OCI-LY3 (cell line): ENCODE results near the gene NOC2L.

Experiments used
- H2AFZ ChIP-seq: fragments of 200-600, 300-600 bp; shearing (Covaris generic); 2 replicates; pipeline ENCODE4 v1.6.0; 2014; ENCODE audit warnings: antibody characterized with exemption, low read depth, low read length
- H3K27ac ChIP-seq: fragments of 200-600, 300-600 bp; sonication (generic); 2 replicates; pipeline ENCODE4 v1.5.1; 2014; ENCODE audit warnings: mild to moderate bottlenecking, low read length, moderate library complexity, mixed read lengths
- H3K27me3 ChIP-seq: fragments of 200-600, 300-600 bp; sonication (generic); 2 replicates; pipeline ENCODE4 v1.6.1; 2014; ENCODE audit warnings: low read depth, low read length, mixed read lengths
- H3K36me3 ChIP-seq: fragments of 200-600, 300-600 bp; sonication (generic); replicated peaks from 2 replicates; pipeline ENCODE3; 2014; ENCODE audit warnings: low read depth, low read length, mixed read lengths
- H3K4me1 ChIP-seq: fragments of 300-600, 200-600 bp; sonication (generic); 2 replicates; pipeline ENCODE4 v1.6.1; 2014; ENCODE audit warnings: low read length, mixed read lengths
- H3K4me2 ChIP-seq: fragments of 200-600, 300-600 bp; sonication (generic); 2 replicates; pipeline ENCODE4 v1.6.1; 2014; ENCODE audit warnings: low read length, mixed read lengths
- H3K4me3 ChIP-seq: fragments of 300-600, 200-600 bp; sonication (generic); 2 replicates; pipeline ENCODE4 v1.5.1; 2014; ENCODE audit warnings: antibody characterized with exemption, mild to moderate bottlenecking, low read length, moderate library complexity
- H3K79me2 ChIP-seq: fragments of 300-600, 200-600 bp; shearing (Covaris generic); 2 replicates; pipeline ENCODE4 v1.6.1; 2014; ENCODE audit warnings: mild to moderate bottlenecking, low read length, mixed read lengths
- H3K9ac ChIP-seq: fragments of 300-600, 200-600 bp; shearing (Covaris generic); 2 replicates; pipeline ENCODE4 v1.6.0; 2014; ENCODE audit warnings: mild to moderate bottlenecking, low read length, moderate library complexity
- H3K9me3 ChIP-seq: fragments of 200-600, 300-600 bp; shearing (Covaris generic); 2 replicates; pipeline ENCODE4 v1.6.1; 2014; ENCODE audit warnings: low read length, mixed read lengths; ENCODE audit not compliant: insufficient read depth
- H4K20me1 ChIP-seq: fragments of 200-600, 300-600 bp; sonication (generic); 2 replicates; pipeline ENCODE4 v1.6.1; 2016; ENCODE audit warnings: low read length, mixed read lengths; ENCODE audit not compliant: insufficient read depth
- CTCF ChIP-seq: fragments of 200-600, 300-600 bp; sonication (generic); IDR thresholded peaks from 2 replicates; pipeline ENCODE4 v1.5.1; 2014; ENCODE audit warnings: antibody characterized with exemption, low read length, low read depth
- EZH2phosphoT487 ChIP-seq: fragments of 200-600 bp; shearing (Covaris generic); IDR thresholded peaks from 2 replicates; pipeline ENCODE4 v1.6.1; 2018; ENCODE audit warnings: antibody characterized with exemption, mixed run types, low read depth

The NOC2L gene

DNA sequence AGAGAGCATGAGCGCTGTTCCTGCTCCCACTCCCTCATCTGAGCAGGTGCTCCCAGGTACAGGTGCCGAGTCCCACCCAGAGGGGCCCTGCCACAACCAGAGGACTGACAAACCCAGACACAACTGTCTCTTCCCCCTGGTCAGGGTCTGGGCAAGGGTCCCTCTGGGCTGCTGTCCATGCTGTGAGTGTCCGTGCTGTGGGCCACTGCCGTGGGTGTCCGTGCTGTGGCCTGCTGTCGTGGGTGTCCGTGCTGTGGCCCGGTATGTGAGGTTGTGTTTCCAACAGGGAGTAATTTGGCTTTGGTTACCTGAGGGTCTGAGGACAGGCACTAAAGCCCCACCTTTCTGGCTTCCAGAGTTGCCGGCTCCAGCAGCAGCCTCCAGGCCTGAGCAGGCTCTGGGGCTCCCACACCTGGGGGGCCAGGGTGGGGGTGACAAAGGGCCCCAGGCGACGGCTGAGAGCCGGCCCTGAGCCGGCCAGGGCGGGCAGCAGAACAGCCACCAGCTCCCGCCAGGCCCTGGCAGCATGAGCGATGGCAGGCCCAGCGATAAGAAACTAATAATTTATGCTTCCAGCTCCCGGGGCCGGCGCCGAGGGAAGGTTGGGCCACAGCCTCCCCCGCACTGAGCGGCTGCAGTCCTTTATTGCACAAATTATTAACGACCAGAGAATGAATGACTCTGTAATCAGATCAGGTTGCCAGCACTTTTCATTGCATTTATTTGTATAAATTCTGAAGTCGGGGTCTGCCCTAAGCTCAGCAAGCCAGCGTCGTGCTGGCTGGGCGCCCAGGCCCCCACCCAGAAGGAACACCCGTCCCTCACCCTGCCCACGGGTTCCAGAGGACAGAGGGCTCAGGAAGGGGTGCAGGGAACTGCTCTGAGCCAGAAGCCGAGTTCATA lies 42.6 kb downstream of the NOC2L start:
- Histone ChIP-seq H3K4me3 (no peak overlapping the region), H3K79me2 (no peaks in the 10 kb centered on the region), H3K4me1 (0 out of 2 replicates have a peak, but pooled peaks cover 6% of the 10 kb centered on the region), H3K27me3 (peaks cover 37% of the 10 kb centered on the region), H3K9me3 (no peaks in the 10 kb centered on the region), H4K20me1 (no peaks in the 10 kb centered on the region), H3K36me3 (no peaks in the 10 kb centered on the region), H3K4me2 (no peak overlapping the region), H2AFZ (no peak overlapping the region), H3K9ac (no peak overlapping the region), H3K27ac (no peak overlapping the region)
- no peak for TF ChIP-seq EZH2phosphoT487
- TF ChIP-seq CTCF = no peak

DNA sequence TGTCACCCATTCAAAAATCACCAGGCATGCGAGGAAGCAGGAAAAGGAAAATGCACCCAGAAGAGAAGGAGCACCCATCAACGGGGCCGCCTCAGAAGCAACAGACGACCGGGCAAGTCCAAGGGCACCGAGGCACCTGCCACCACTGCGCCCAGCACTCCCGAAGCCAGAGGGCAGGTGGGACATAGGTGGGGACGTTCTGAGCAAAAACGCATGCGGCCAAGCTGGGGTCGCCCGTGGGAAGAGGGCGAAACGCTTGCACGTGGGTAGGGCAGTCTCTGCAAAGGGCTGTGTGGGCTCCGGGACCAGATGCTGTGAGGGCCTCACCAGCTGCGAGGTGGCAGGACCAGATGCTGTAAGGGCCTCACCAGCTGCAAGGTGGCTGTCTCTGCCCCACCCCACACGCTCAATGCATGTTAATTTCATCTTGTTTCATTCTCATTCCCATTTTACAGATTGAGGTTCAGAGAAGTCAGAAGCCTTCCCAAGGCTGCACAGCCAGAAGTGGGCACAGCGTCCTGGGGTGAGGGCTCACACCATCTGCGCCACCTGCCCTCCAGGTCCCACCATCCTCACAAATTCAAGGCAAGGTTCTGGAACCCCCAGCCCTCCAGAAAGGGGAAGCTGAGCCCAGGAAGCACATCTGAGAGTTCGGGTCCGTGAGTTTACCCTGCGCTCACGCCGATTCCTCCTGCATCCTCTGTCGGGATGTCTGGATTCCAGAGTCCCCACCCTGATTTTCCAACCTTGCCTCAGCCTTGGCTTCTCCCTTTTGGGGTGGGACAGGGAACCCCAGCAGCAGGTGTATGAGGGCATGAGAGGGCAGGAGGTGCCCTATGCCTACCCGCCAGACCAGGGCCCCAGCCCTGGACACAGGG lies 43.5 kb downstream of the NOC2L start:
- H3K79me2 ChIP-seq = no peaks in the 10 kb centered on the region
- no peak overlapping the region for H3K27ac ChIP-seq
- no peaks in the 10 kb centered on the region for H3K36me3 ChIP-seq
- H3K27me3 ChIP-seq = peaks cover 34% of the 10 kb centered on the region
- no peaks in the 10 kb centered on the region for H4K20me1 ChIP-seq
- H3K9me3 ChIP-seq = no peaks in the 10 kb centered on the region
- H3K4me1 ChIP-seq = no peaks in the 10 kb centered on the region
- H3K4me2 ChIP-seq = no peak overlapping the region
- H2AFZ ChIP-seq = no peak overlapping the region
- no peak for TF ChIP-seq EZH2phosphoT487
- no peak for TF ChIP-seq CTCF
- H3K9ac ChIP-seq = no peak overlapping the region
- no peak overlapping the region for H3K4me3 ChIP-seq

GRCh38 chr1:914891-915280 lies 44.2 kb downstream of the NOC2L start:
- H3K4me2 ChIP-seq = no peak overlapping the region
- peaks cover 34% of the 10 kb centered on the region for H3K27me3 ChIP-seq
- no peak overlapping the region for H2AFZ ChIP-seq
- no peak overlapping the region for H3K27ac ChIP-seq
- no peaks in the 10 kb centered on the region for H3K36me3 ChIP-seq
- no peak overlapping the region for H3K4me3 ChIP-seq
- TF ChIP-seq CTCF (no peak), EZH2phosphoT487 (no peak)
- H3K9ac ChIP-seq = no peak overlapping the region
- no peaks in the 10 kb centered on the region for H3K79me2 ChIP-seq
- H3K9me3 ChIP-seq = no peaks in the 10 kb centered on the region
- no peaks in the 10 kb centered on the region for H3K4me1 ChIP-seq
- H4K20me1 ChIP-seq = no peaks in the 10 kb centered on the region

DNA sequence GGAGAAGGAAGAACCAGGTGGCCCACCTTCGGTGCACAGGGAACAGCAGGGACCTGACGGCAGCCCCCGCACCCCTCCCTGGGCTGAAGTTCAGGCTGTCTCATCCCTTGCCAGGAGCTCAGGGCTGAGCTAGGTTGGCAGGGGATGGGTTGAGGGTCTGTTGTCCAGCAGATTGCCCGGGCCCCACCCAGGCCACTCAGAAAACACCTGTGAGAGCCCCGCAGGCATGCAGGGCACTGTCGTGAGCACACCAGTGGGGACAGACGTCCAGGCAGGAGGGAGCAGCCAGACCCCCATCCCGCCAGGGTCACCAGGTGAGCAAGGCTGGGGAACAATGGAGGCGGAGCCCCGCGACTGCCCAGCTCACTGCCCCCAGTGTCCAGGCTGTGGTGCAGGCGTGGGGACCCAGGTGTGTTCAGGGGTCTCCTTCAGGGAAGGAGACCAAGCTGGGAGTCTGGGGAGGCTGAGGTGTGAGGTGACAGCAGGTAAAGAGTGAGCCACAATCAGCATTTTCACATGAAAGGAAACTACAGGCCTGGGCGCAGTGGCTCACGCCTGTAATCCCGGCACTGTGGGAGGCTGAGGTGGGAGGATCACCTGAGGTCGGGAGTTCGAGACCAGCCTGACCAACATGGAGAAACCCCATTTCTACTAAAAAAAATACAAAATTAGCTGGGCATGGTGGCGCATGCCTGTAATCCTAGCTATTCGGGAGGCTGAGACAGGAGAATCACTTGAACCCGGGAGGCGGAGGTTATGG lies 44.7 kb downstream of the NOC2L start:
- no peaks in the 10 kb centered on the region for H3K36me3 ChIP-seq
- no peaks in the 10 kb centered on the region for H3K9me3 ChIP-seq
- no peak overlapping the region for H3K9ac ChIP-seq
- H3K79me2 ChIP-seq = no peaks in the 10 kb centered on the region
- peaks cover 34% of the 10 kb centered on the region for H3K27me3 ChIP-seq
- H3K27ac ChIP-seq = no peak overlapping the region
- H3K4me1 ChIP-seq = no peaks in the 10 kb centered on the region
- H4K20me1 ChIP-seq = no peaks in the 10 kb centered on the region
- H3K4me3 ChIP-seq = no peak overlapping the region
- no peak overlapping the region for H3K4me2 ChIP-seq
- H2AFZ ChIP-seq = no peak overlapping the region
- TF ChIP-seq EZH2phosphoT487 = no peak
- TF ChIP-seq CTCF = no peak
